Head of caudate nucleus (tissue), 42 donors: ENCODE measurements around the gene EIF1.
A peak's percentile ranks its signal among the peaks of the same experiment; 100 is the strongest.
"Not testable (repeated sequence)": the region's sequence is repeated elsewhere in the genome, so short reads cannot be mapped to it uniquely, and the experiment has no call there.

Experiments used
- DNase-seq, 42 donors: peaks; one replicate each; pipeline versions ENCODE4 v3.0.0 to v3.0.0-alpha.2; 2020 to 2021; ENCODE audit warnings: mixed read lengths in 7 of 42
- intact Hi-C: fragments of 100-400 bp; cut with DNase I; formaldehyde crosslinking; loops from one replicate; pipeline ENCODE4 v1.15.0; 2022

The EIF1 gene

DNA sequence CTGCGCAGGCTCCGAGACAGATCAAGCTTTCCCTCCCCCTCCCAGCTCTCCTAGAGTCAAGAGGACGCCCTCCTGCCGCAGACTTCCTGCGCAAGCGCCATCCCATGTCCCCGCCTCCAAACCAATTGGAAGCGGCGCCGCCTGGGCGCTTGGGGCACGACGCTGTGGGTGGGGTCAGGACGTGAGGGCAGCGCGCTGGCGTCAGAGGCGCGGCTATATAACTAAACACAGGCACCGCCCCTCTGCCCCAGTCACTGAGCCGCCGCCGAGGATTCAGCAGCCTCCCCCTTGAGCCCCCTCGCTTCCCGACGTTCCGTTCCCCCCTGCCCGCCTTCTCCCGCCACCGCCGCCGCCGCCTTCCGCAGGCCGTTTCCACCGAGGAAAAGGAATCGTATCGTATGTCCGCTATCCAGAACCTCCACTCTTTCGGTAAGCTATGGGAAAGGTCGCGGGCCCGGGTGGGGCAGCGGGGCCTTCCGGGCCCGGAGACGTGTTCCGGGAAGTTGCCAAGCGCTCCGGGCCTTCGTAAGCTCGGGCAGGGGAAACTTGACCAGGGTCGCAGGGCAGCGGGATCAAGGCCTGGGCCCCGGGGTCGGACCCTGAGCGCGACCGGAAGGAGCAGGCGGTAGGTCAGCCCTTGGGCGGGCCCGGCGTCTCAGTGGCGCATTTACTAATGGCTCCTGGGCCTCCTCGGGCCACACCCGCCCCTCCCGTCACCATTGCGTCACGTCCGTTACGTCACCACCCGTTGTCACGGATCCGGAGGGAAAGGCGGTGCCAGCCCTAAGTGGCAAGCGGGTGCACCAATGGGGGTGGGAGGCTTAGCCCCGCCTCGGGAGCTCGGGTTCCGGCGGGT, at the start of gene EIF1:
Gene EIF1, plus strand, starts transcription at position 245 of the 856 bp plus-strand sequence. Its CDS starts 154 bp downstream, at position 399.
- DNase-seq: peak; percentile 100
- intact Hi-C loops: no loop called here

GRCh38 chr17:41638941-41639340, 49.7 kb upstream of the EIF1 start:
- DNase-seq: no peak
- intact Hi-C loops: no loop called here

- intact Hi-C loops: no loop called here
- DNase-seq: no peak
These were observed 48.9 kb upstream of the EIF1 start for GRCh38 chr17:41639492-41640473.

- DNase-seq, intact Hi-C loops: not testable (repeated sequence)
These were observed 48.1 kb upstream of the EIF1 start for GRCh38 chr17:41640596-41640995.

DNA sequence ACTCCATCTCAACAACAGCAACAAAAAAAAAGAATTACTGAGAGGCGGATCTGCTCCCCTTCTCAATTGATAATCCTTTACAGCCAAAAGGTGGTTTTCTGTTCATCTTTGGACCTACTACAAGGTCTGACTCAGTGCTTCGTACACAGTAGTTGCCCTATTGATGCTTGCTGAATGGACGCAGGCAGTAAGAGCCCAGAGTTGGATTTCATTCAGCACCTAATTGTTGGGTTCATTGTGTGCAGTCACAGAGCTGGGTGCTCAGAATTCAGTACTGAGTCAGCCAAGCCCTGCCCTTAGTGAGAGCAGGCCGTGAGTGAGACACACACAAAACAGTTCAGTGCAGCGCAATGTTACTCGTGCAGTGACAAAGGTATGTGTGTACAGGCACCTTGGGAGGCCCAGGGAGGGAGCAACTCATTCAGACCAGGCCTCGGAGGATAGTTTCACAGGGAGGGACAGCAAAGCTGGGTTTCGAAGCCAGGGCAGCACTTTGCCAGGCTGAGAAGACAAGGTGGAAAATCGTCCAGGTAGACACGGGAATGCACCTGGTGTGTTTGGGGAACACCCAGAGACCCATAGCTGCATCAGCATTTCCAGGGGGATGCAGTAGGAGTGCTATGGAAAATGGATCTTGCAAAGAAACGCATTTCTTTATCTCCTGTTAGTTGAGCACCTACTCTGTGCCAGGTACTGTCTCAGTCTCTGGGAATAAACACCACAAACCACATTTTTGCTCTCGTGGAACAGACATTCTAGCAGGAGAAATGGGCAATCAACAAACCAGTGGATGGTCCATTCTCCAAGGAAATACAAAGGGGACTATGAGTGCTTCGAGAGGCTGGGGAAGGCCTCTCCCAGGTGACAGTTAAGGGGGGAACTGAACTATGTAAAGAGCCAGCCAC, 46.2 kb upstream of the EIF1 start:
- intact Hi-C loops: no loop called here
- no peak for DNase-seq

DNA sequence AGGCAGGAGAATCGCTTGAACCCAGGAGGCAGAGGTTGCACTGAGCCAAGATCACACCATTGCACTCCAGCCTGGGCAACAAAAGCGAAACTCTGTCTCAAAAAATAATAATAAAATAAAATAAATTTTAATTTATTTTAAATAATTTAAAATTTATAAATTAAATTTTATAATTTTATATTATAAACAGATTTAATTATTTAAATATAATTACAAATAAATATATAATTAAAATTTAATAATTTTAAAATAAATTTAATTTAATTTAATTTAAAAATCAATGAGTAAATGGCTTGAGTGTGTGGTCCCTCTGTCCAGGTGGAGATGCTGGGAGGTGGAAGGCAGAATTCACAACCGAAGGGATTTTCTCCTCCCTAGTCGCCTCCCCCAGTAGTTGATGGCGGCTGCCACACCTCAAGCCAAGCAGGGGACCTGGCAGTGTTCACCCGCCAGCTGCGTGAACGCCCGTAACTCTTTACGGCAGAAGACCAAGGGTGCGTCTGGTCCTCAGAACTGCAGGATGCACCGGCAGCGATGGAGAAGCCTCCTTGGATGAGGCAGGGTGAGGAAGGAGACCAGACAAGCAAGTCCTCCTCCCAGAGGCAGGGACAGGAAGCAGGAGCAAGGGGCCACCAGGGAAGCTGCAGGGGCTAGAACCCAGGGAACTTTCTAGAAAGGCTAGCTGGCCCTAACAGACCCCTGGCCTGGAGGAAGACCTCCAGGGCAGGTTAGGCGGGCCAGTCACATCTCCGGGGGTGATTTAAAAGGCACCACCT, 41.5 kb upstream of the EIF1 start:
- DNase-seq: peak in 2 of 42 donors; percentile 23 to 31
- intact Hi-C loops: loop anchor here (5.0 kb wide), 1 partner anchor 100 kb away; no protein-coding TSS in a partner anchor

- intact Hi-C loops: loop anchor here (5.0 kb wide), 1 partner anchor 101 kb away; no protein-coding TSS in a partner anchor
- DNase-seq: peak; percentile 78 to 96 (median 90)
These were observed 40.7 kb upstream of the EIF1 start for GRCh38 chr17:41647940-41648410.

DNA sequence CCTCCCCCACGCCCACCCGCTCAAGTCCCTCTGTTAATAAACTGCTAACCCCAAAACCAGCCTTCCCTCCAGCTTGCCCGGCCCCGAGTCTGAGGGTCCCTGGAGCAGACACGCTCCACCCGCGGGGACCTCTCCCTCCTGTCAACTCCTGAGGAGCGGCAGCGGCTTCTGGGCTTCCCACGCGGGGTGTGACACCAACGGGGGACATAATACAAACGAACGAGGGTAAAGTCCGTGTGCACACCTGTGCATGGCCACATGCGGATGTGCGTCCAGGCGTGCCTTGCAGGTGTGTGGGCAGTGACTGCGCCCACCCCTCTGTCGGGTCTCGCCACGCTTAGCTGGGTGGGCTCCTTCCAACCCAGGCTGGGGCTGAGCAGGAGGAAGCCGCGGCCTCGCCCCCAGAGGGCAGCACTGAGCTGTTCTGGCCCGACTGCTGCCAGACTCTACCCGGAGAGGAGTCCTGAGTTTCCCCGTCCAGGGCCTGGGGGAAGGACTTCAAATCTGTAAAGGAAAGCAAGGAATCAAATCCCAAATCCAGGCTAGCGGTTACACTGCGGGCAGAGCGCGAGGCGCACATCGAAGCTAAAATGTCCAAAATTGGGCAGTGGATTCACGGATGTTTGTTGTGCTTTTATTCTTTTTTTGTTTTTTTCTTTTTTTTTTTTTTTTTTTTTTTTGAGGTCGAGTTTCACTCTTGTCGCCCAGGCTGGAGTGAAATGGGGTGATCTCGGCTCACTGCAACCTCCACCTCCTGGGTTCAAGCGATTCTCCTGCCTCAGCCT, 40.1 kb upstream of the EIF1 start:
- intact Hi-C loops: loop anchor here (5.0 kb wide), 1 partner anchor 101 kb away; no protein-coding TSS in a partner anchor
- peak; percentile 72 to 93 (median 87) for DNase-seq

DNA sequence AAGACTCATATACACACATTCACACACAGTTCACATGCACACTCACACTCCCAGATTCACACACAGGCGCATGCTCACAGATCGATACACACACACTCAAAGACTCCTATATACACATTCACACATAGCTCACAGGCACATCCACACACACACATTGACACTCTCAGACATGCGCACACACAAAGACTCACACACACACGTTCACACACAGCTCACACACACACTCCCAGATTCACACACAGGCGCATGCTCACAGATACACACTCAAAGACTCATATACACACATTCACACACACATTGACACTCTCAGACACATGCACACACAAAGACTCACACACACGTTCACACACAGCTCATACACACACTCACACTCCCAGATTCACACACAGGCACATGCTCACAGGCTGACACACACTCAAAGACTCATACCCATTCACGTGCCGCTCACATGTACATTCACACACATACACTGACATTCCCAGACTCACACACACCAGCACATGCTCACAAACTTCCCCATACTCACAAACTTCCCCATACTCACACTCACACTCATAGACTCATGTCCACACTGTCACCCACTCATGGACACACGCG, 38.7 kb upstream of the EIF1 start:
- no peak for DNase-seq
- intact Hi-C loops: loop anchor here (5.0 kb wide), 1 partner anchor 103 kb away; no protein-coding TSS in a partner anchor

DNA sequence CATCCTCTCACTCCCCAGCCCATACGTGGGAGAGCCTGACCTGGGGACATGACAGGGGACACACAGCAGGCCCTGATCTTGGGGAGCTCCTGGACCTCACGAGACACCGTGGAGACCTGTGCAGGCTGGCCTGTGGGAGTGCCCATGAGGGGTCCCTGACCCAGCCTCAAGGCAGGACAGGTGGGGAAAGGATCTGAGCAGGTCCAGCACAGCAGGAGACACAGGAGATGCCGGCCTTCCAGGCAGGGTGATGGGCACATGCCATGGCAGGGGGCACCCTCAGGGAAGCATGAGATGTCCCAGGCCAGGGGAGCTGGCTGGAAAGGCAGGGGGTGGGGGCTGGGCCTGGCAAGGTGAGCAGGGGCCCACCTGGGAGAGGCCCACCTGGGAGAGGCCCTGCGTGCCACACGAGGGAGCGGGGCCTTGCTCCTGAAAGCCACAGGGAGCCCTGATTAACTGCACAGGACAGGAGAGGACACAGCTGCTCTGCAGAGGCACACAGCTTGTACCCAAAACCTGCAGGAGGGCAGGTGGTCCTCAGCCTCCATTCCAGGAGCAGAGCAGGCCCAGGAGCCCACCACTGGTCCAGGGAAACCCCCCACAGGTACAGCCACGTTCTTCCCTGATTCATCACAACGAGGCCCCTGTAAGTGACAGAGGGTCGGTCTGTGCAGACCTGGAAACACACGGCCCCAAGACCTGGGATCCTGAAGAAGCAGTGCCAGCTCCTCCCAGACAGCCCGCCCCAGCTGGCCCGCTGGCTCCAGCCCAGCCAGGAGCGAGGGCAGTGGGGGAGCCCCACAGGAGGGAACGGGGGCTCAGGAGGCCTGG, 37.7 kb upstream of the EIF1 start:
- intact Hi-C loops: no loop called here
- DNase-seq: no peak

GRCh38 chr17:41651625-41652460, 36.8 kb upstream of the EIF1 start:
- intact Hi-C loops: no loop called here
- peak in 20 of 42 donors; percentile 15 to 78 (median 48) for DNase-seq

- intact Hi-C loops: no loop called here
- DNase-seq: no peak
These were observed 36.2 kb upstream of the EIF1 start for GRCh38 chr17:41652461-41652970.

GRCh38 chr17:41653421-41653820, 35.3 kb upstream of the EIF1 start:
- no peak for DNase-seq
- intact Hi-C loops: no loop called here

- DNase-seq: no peak
- intact Hi-C loops: no loop called here
These were observed 34.6 kb upstream of the EIF1 start for GRCh38 chr17:41653892-41654677.
